GM12872 (cell line): Measurements from ENCODE around the gene SIGLEC10.

Source experiments
- CTCF ChIP-seq: IDR thresholded peaks from 3 replicates; pipeline ENCODE4 v1.5.1; 2011; ENCODE audit warnings: low read depth, mild to moderate bottlenecking, low read length, moderate library complexity; ENCODE audit not compliant: insufficient read depth

Gene SIGLEC10

GRCh38 chr19:51364200-51365106, 53.0 kb downstream of the SIGLEC10 start:
- TF ChIP-seq CTCF: no peak

GRCh38 chr19:51361239-51361638, 56.2 kb downstream of the SIGLEC10 start:
- TF ChIP-seq CTCF: no peak
